ENCODE data around the gene CDKN2B.

Gene CDKN2B

GRCh38 chr9:21993893-21994555 is 15.1 kb downstream of the CDKN2B start, which contains the start of gene CDKN2A:
Gene CDKN2A, minus strand, starts transcription at chr9:21994392.
- TF ChIP-seq, protein P1, sequence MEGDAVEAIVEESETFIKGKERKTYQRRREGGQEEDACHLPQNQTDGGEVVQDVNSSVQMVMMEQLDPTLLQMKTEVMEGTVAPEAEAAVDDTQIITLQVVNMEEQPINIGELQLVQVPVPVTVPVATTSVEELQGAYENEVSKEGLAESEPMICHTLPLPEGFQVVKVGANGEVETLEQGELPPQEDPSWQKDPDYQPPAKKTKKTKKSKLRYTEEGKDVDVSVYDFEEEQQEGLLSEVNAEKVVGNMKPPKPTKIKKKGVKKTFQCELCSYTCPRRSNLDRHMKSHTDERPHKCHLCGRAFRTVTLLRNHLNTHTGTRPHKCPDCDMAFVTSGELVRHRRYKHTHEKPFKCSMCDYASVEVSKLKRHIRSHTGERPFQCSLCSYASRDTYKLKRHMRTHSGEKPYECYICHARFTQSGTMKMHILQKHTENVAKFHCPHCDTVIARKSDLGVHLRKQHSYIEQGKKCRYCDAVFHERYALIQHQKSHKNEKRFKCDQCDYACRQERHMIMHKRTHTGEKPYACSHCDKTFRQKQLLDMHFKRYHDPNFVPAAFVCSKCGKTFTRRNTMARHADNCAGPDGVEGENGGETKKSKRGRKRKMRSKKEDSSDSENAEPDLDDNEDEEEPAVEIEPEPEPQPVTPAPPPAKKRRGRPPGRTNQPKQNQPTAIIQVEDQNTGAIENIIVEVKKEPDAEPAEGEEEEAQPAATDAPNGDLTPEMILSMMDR (IDR thresholded peaks at IDR 0.05; ENCODE audit: low read depth, low read length, missing control alignments) = no peak
- no peak for DNase-seq (ENCODE audit: low read depth)
- in situ Hi-C loops (cut with HindIII; ENCODE audit: low sequenced_read_pairs) = no loop called here
- peak within 1 kb of the TSS; percentile 78 for H3K4me3 ChIP-seq (ENCODE audit: low read depth, low read length)

- in situ Hi-C loops (cut with HindIII; ENCODE audit: low sequenced_read_pairs) = no loop called here
- H3K4me3 ChIP-seq (ENCODE audit: low read depth, low read length) = peak overlapping the region; percentile 78
- TF ChIP-seq, protein P1 (IDR thresholded peaks at IDR 0.05; ENCODE audit: low read depth, low read length, missing control alignments) = no peak
- DNase-seq (ENCODE audit: low read depth) = no peak
Measured at GRCh38 chr9:21993007-21993406, 16.1 kb downstream of the CDKN2B start.

DNA sequence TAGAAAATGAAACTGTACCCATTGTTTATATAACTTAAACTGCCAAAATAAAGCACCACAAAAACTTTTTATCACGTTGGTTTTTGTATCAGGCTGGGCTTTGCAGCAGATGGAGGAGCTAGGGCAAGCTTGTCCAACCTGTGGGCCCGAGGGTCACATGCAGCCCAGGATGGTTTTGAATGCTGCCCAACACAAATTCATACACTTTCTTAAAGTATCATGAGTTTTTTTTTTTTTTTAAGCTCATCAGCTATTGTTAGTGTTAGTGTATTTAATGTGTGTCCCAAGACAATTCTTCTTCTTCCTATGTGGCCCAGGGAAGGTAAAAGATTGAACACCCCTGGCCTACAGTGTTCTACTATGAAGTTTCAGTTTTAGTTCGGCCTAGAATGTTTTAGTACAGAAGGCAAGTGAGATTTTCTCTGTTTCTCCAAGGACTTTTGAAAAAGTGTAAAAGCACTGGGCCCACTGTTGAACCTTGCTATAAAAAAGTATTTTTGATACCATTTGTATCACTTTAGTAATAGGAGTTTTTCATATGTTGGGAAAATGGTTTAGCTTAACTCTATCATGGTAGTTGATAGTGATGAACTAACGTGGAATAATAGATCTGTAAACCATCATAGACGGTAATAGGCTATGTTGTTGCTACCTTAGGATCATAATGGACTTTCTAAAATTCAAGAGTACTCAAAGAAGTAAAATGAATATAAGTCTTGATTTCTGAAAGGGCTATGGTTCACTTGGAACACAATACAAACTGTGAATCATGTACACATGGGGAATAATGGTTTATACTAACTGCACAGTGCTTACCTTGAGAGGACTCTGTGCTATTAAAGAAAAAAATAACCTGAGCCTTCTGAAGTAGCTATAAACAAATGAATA is 17.8 kb downstream of the CDKN2B start:
- TF ChIP-seq, protein P1 (IDR thresholded peaks at IDR 0.05; ENCODE audit: low read depth, low read length, missing control alignments) = no peak
- in situ Hi-C loops (cut with HindIII; ENCODE audit: low sequenced_read_pairs) = no loop called here
- no peak for DNase-seq (ENCODE audit: low read depth)
- H3K4me3 ChIP-seq (ENCODE audit: low read depth, low read length) = no peak overlapping the region

DNA sequence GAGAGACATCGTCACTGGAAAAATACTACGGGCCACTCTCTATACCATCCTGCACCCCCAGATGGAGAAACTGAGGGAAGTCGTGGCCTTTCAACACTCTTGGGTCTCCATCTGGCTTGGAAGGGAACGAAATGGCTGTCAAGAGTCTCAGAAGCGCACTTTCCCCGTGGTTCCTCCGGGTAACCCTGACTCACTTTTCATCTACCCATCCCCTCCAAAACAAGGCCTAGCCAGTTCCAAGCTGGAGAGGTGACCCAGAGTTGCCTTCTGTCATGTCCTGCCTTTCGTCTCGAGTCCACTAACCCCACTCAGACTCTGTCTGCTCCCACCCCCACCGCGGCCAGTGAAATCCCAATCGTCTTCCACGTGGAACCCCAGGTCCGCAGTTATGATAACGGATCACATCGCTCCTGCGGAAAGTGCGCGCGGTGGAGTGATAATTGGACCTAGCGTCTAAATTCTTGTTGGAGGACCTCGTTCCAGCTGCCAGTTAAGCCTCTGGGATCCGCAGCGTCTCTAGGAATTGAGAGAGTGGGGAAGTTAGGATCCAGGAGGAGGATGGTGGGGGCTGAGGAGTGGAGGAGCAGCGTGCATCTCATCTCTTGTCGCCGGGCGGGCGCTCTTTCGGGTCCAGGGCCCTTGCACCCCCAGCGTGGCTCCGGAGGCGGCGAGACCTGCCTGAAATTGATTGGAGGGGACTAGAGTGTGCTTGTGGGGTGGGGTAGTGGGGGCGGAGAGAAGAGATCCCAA is 19.5 kb downstream of the CDKN2B start:
- H3K4me3 ChIP-seq (ENCODE audit: low read depth, low read length) = no peak overlapping the region
- in situ Hi-C loops (cut with HindIII; ENCODE audit: low sequenced_read_pairs) = no loop called here
- no peak for DNase-seq (ENCODE audit: low read depth)
- TF ChIP-seq, protein P1 (IDR thresholded peaks at IDR 0.05; ENCODE audit: low read depth, low read length, missing control alignments) = no peak

DNA sequence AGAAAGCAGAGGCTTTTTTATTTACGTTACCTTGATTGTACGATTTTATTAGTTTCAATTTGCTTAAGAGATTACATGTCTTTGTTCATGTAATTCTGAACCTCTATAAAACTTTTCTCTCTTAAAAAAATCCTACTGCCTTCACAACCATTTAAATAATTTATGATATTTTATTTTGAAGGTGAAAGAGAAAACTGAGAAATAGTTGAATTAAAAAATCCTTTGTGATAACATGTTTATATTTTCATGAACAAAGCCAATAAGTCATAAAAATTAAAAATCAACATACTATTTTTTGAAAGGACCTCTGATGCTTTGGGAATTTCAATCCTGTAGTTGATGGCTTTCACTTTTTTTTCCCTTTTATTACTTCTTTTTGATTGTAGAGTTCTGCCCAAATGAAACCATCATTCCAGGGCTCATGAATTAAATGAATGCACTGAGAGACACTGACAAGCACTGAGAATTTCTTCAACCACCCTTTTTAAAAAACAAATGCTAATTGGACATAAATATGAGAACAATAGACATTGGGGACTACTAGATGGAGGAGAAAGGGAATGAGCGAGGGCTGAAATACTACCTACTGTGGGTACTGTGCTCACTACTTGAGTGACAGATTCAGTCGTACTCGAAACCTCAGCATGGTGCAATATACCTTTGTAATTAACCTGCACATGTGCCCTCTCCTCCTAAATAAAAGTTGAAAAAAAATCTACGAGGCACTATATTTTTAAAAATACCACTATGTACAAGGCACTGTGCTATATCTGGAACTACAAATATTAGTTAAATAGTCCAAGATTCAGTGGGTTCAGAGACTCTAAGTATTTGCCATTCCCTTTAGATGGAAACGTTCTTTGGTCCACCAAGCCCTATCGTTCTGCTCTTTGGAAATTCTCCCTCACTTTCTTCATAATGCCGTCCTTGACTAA is 20.8 kb downstream of the CDKN2B start:
- H3K4me3 ChIP-seq (ENCODE audit: low read depth, low read length) = no peak overlapping the region
- no peak for DNase-seq (ENCODE audit: low read depth)
- in situ Hi-C loops (cut with HindIII; ENCODE audit: low sequenced_read_pairs) = no loop called here
- TF ChIP-seq, protein P1 (IDR thresholded peaks at IDR 0.05; ENCODE audit: low read depth, low read length, missing control alignments) = no peak

All from astrocyte of the cerebellum (primary cell).